GM19467 (cell line): ENCODE data around the gene IL25.
"Not testable (repeated sequence)": the region's sequence is repeated elsewhere in the genome, so short reads cannot be mapped to it uniquely, and the experiment has no call there.

ENCODE experiments used
- ATAC-seq: cut with Tn5 transposase; IDR thresholded peaks from one replicate; pipeline ENCODE4 v1.9.1; 2021; ENCODE audit warnings: mild to moderate bottlenecking, moderate library complexity; ENCODE audit not compliant: unreplicated experiment

The IL25 gene

DNA sequence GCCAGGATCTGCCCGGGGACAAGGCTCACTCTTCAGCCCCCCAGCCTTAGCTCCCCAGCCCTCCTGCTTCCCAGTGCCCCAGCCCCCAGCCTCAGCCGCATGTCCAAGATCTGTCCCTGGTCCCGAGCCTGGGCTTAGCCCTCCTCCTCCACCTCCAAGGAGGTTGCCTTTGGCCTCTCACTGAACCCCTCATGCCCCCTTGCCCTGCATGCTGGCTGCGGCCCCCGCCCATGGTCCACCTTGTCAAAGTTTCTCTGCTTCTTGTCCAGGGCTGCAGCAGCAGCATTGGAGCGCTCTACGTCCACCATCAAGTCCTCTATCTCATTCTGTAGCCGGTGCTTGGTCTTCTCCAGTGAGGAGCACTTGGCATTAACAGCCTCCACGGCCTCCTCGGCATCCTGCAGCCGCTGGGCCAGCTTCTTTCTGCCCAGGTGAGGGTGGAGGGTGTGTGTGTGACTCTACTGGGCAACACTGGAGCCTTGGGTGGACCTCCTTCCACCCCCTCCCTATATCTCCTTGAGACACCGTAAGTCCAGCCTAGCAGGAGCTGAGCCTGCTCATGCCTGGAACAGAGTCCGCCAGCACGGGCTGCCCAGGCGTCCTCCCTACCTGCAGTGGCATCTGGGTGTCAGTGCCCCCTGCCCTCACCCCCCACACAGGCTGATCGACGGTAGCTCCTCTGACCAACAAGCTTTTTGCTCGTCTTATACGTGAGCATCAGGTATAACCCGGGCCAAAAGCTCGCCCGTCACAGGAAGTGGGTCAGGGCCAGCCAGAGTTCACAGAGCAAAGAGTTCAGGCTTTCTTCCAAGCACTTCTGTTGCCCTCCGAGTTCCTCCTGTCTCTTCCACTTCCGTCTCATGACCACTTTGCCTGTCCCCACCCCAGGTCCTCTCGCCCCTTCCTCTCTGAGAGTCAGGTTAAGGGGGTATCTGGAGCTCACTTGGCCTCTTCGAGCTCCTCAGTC lies 15.6 kb downstream of the IL25 start:
- no peak for ATAC-seq

DNA sequence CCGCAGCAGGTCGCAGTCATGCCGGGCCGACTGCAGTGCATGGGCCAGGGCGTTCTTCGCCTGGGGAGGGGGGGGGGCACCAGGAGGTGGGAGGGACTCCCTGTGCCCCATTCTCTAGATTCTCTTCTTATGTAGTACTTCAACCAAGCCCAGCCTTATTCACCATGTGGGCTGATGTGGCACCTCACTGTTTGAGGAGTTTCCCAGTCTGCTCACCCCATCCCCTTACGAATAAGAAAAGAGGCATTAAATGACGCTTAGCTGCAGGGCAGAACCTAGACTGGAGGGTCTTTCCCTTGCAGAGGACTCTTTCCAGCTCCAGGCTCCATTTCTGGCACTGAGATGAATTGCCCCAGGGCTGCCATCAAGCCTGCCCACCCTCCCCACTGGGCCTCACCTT lies 16.4 kb downstream of the IL25 start:
- ATAC-seq = no peak

DNA sequence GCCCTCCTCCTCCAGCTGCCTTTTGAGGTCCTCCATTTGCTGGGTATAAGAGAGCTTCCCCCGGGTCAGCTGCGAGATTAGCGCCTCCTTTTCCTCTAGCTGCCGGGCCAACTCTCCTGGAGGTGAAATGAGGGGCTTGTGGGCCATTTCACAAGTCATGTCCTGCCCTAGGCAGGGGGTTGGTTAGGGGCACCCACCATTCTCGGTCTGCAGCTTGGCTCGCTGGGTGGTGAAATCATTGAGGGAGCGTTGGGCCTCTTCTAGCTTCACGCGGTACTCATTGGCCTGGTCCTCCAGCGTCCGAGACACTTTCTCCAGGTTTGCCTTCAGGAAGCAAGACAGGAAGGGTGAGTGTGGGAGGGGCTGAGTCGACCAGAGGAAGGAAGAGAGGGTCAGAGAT lies 16.8 kb downstream of the IL25 start:
- ATAC-seq = no peak

DNA sequence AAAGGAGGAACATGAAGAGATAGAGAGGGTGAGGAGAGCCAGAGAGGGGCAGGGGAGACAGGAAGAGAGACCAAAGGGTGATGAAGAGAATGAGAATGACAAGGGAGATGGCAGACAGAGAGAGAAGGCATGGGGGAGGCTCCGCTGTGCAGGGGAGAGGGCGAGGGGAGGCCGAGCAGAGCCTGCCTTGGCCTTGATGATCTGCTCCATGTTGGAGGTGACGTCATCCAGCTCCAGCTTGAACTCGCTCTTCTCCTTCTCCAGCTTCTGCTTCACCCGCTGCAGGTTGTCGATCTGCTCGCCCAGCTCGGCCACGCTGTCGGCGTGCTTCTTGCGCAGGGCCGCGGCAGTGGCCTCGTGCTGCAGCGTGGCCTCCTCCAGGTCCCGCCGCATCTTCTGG lies 17.3 kb downstream of the IL25 start:
- ATAC-seq = not testable (repeated sequence)

DNA sequence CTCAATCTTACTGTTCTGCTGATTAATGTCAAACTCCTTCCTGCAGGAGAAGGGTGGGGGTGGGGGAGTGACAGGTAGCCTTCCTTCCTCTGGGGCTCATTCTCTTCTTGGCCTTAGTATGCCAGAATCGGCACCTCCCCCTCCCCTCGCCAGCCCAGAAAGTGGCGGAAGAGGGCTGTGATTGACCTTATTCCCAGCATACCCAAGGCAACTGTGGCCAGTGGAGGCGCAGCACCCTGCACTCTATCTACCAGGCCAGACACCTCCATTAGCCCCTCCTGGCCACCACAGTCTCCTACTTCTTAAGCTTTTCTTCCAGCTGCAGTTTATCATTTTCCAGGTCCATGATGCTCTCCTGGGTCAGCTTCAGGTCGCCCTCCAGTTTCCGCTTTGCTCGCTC lies 20.0 kb downstream of the IL25 start:
- no peak for ATAC-seq

DNA sequence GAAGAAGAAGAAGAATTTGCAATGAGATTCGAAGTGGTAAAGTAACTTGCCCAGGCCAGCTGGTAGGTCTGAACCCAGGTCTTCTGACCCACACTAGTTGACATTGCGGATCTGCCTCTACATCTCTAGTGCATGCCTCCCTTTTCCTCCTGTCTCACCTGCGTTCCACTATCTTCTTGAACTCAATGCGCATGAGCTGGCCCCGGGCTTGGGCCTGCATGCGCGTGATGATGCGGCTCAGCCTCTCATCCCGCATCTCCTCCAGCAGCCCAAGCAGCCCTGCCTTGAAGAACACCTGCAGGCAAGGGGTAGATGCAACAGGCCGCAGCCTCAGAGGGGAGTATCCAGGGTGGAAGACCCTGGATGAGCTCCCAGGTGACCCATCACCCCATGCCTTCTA lies 23.5 kb downstream of the IL25 start:
- no peak for ATAC-seq

DNA sequence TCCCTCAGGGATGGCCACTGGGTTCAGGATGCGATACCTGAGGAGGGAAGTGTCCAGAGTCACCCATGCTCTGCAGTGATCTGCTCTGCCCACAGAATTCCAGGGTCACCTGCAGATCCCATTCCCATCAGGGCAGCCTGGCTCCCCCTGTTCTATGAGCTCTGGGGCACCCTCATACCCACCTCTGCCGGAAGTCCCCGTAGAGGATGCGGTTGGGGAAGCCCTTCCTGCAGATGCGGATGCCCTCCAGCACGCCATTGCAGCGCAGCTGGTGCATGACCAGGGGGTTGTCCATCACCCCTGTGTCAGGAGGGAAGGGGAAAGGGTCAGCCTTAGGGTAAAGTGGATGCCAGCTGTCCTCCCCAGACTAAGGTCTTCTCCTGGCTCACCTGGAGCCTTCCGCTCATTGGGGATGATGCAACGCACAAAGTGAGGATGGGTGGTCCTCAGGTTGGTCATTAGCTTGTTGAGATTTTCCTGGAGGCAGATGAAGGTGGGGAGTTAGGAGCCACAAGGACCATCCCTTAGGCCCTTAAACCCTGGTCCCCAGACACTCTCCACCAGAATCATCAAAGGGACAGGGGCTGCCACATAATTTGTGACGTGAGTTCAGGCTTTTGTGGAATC lies 24.3 kb downstream of the IL25 start:
- ATAC-seq = no peak

DNA sequence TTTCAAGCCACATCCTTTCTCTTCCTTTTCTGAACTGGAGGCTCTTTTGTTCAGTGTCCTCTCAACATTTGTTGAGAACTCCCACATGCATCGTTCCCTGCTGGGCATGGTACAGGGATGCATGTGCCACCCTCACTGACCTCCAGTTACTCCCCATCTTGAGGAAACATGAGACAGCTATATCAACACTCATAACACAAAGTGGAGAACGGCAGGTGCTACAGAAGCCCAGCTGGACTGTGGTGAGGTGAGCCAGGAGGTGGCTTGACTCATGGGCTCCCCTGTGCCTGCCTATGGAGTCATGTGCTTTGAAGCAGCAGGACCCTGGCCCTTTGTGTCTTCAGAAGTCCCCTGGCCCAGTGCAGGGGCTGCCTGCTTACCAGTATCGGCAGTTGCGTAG lies 25.7 kb downstream of the IL25 start:
- ATAC-seq = no peak

DNA sequence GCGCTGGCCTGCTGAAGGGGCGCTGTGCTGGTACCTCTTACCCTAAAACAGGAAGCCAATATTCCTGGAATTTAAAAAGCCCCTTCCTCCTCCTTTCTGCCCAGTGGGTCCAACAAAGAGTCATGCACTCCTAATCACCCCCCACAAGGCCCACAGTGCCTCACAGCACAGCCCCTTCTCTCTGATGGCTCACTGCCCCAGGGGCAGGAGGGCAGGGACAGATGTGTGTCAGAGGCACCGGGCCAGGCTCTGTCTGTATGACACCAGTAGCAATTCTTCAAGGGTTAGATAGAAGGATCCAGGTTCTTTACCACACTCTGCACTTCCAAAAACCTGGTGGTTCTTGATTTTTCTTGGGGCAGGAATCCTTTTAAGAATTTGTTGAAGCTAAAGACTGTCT lies 26.5 kb downstream of the IL25 start:
- ATAC-seq = no peak

DNA sequence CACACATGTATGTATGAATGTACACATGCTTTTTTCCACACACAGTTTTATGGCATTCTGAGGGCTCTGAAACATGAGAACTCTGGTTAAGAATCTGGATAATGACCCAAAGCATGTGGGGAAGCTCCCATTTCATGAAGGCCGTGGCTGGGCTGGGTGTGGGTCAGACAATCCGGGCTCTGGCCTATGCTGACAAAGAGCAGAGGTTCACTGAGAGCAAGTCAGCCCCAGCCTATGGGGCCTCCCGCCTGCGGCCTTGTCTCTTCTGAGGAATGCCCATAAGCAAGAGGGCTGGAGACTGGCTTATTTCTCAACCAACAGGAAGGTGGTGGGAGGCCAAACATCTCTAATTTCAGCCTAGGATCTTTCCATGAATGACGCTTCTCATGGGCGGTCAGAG lies 27.0 kb downstream of the IL25 start:
- ATAC-seq = no peak

DNA sequence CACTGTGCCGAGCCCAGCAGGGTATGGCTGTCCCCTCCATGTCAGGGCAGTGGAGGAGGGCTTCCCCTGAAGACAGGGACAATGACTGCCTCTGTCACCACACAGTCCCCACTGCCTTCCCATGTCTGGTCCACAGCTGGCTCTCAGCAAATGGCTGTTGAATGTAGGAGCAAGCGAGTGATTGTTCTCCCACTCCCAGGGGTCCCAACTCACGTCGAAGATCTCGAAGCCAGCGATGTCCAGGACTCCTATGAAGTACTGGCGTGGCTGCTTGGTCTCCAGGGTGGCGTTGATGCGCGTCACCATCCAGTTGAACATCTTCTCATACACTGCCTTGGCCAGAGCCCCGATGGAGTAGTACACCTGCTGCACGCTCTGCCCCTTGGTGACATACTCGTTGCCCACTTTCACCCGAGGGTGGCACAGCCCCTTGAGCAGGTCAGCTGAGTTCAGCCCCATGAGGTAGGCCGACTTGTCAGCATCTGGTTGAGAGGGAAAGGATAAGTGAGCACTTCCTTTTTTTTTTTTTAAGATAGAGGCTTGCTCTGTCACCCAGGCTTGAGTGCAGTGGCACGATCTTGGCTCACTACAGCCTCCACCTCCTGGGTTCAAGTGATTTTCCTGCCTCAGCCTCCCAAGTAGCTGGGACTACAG lies 28.0 kb downstream of the IL25 start:
- ATAC-seq = not testable (repeated sequence)

DNA sequence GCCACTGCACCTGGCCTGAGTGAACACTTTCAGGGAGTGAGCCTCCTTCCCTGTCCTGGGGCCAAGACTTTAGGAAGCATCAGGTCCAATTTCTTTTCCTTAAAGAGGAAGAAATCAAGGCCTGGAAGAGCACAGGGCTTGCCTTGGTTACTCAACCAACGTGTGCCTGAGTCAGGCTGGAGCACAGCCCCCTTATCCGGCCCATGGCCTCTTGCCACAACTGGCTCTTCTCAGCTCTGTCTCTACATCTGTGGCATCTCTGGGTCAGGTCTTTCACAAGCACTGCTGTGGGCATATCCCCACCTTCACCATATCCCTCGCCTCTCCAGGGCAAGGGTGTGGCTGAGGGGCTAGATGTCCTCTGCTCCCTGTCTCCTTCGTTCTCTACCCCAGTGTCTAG lies 28.7 kb downstream of the IL25 start:
- no peak for ATAC-seq

DNA sequence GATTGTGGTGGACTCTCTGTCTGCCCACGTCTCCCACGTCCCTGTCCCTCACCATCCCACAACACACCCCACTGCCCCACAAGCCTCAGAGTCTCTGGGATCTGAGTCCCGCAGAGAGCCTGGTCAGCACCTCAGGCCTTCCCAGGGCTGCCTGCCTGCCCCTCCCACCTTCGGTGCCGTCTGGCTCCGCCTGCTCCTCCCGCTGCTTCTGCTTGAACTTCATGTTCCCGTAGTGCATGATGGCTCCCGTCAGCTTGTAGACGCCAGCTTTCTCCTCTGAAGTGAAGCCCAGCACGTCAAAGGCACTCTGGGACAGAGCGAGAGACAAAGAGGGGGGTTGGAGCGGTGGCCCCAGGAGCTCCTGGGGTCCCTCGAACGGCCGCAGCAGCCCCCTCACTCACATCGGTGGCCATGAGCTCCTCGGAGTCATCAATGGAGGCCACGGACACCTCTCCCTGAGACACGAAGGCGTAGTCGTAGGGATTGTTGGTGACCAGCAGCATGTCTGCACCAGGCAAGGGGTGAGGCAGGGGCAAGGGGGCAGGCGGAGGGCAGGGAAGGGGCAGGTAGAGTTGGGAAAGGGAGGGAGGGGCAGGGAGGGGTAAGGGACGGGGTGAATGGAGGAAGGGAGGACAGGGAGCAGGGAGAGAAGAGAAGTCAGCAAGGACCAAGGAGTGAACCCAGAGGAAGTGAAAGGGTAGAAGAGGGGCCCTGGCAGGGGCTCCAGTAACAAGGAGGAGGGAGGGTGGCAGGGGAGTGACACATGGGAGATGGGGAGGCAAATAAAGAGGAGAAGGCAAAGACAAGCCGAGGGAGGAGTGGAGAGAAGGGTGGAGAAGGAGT lies 29.9 kb downstream of the IL25 start:
- no peak for ATAC-seq

DNA sequence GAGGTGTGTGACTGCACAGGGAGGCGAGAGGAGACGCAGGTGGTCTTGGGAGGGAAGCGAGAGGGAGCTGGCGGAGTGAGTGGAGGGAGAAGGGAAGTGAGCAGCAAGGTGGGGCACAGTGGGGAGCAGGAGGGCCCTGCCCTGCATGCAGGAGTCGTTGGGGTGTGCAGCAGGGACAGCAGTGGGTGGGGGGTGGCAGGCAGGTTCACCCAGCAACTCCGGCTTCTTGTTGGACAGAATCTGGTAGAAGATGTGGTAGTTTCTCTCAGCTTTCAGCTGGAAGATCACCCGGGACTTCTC lies 30.5 kb downstream of the IL25 start:
- no peak for ATAC-seq

DNA sequence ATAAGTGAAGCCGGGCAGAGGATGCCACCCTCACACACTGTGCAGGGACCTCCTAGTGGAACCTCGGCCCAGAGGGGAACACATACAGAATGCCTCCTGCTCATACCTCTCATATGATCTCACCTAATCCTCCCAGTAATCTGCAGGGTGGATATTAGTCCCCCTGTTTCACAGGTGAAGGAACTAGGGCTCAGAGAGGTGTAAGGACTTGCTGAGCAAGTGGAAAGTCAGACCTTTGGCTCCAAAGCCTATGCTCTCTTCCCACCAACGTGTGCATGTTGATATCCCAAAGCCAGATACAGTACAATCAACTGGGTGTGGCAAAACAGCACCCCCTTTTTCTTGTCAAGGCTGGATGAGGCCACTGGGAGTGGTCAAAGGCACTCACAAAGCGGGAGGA lies 31.3 kb downstream of the IL25 start:
- ATAC-seq = no peak

DNA sequence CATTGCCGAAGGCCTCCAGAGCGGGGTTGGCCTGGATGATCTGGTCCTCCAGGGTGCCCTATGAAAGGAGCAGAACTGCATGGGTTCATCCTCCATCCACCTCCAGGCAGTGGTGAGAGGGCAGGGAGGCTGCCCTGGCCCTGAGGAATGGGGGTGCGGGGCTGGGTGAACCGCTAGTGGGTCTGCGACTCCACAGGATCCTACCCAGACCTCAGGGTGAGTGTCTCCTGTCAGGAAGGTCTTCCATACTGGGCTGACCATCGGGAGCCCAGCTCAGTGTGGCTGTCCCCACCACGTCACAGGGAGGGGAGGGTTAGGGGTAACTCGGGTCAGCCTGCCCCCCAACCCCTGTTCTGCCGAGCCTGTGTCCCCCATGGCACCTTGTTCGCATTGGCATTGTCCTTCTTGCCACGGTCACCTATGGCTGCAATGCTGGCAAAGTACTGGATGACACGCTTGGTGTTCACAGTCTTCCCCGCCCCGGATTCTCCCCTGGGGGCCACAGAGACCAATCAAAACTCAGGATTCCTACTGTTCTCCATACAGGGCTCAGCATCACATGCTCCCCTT lies 31.8 kb downstream of the IL25 start:
- ATAC-seq = no peak

DNA sequence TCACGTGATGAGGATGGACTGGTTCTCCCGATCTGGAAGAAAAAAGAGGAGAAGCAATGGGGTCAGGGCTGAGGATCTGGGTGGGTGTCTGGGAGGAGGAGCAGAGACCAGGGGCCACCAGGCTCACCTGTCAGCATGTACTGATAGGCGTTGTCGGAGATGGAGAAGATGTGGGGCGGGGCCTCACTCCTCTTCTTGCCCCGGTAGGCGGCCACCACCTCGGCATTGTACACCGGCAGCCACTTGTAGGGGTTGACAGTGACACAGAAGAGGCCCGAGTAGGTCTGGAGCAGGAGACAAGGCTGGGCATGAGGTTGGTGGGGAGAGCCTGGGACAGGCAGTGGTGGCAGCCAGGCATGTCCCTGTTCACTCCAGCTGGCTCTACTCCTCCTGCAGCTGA lies 32.5 kb downstream of the IL25 start:
- ATAC-seq = no peak

DNA sequence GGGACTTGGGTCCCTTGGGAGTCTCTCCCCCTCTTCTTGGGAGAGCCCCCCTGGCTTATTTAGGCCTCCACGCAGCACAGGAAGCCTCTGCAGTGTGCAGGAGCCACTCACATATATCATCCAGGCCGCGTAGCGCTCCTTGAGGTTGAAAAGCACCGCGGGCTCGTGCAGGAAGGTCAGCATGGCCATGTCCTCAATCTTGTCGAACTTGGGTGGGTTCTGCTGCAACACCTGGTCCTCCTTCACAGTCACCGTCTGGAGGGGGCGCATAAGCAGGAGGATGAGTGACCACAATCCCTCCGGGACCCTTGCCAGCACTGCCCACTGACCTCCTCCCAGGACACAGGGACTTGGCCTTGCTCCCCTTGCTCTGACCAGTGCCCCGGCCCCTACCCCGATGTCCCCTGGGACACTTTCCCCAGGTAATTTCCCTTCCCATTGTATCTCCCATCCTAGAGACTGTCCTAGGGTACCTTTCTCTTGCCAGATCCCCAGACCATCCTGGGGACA lies 33.0 kb downstream of the IL25 start:
- ATAC-seq = no peak

DNA sequence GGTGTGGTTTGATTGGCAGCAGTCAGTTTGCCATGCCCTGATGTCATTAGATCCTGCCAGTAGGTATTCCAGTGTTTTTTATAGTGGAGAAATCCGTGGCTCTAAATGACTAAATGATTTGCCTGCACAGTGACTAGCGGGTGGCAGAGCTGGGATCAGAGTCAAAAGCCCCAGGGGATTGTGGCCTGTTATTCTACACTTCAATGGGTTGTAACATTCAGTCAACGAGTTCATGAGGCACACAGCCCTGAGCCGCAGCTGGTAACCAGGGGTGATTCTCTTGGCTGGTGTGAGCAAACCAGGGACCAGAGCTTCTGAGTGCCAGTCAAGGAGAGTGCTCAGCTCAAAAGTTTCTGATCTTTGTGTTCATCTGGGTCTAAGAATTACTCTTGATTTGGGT lies 33.6 kb downstream of the IL25 start:
- ATAC-seq = no peak

DNA sequence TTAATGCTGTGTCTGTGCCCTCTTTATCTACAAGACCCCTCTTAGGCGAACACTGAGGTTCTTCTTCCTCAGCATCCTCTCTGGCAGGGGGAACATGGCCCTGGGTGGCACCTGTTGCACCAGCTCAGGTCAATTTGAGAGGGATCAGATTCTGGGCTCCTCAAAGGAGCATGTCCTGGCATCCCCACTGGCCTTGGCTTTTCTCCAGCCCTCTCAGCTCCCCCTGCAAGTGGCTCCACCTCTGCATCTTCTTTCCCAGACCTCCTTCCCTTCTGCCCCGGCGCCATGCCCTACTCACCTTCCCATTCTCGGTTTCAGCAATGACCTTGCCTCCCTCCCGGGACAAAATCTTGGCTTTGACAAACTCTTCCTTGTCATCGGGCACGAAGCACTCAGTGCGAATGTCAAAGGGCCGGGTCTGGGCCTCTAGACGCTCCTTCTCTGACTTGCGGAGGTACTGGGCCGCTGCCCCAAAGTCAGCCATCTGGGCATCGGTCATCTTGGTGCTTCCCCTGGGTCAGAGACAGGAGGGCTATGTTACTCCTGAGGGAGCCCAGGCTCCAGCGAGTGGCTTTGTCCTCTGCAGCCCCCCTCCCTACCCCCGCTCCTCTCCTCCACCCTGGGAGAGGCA lies 34.2 kb downstream of the IL25 start:
- ATAC-seq = no peak
